Subcutaneous abdominal adipose tissue (tissue), 5 donors: ENCODE measurements around the gene TAAR1.
"Not testable (repeated sequence)": the region's sequence is repeated elsewhere in the genome, so short reads cannot be mapped to it uniquely, and the experiment has no call there.

Experiments used
- H3K27ac ChIP-seq: one replicate; pipeline ENCODE4 v1.7.0; 2013; ENCODE audit warnings: low read depth, mild to moderate bottlenecking, inconsistent platforms, low read length, moderate library complexity
- H3K27me3 ChIP-seq, 5 donors: one replicate each; pipeline ENCODE4 v1.7.0; 2013; ENCODE audit warnings: low read length in 5 of 5, inconsistent platforms in 1 of 5; ENCODE audit not compliant: control insufficient read depth in 5 of 5, insufficient read depth in 4 of 5
- H3K36me3 ChIP-seq, 5 donors: one replicate each; pipeline ENCODE4 v1.7.0; 2013; ENCODE audit warnings: low read length in 5 of 5; ENCODE audit not compliant: control insufficient read depth in 5 of 5, insufficient read depth in 5 of 5
- H3K4me1 ChIP-seq, 5 donors: one replicate each; pipeline ENCODE4 v1.7.0; 2013; ENCODE audit warnings: low read length in 5 of 5, mild to moderate bottlenecking in 3 of 5, moderate library complexity in 1 of 5; ENCODE audit not compliant: control insufficient read depth in 5 of 5, insufficient read depth in 5 of 5
- H3K4me3 ChIP-seq, 5 donors: one replicate each; pipeline ENCODE4 v1.7.0; 2013; ENCODE audit warnings: low read length in 5 of 5, low read depth in 1 of 5
- H3K9ac ChIP-seq, 5 donors: one replicate each; pipeline ENCODE4 v1.7.0; 2013; ENCODE audit warnings: low read length in 5 of 5, mild to moderate bottlenecking in 4 of 5, moderate library complexity in 3 of 5
- H3K9me3 ChIP-seq, 5 donors: one replicate each; pipeline ENCODE4 v1.7.0; 2013; ENCODE audit warnings: low read length in 5 of 5; ENCODE audit not compliant: control insufficient read depth in 5 of 5
- donor health status: healthy.
- donor health status: healthy.
- donor health status: healthy.
- donor health status: healthy.
- donor health status: healthy.

Gene TAAR1

DNA sequence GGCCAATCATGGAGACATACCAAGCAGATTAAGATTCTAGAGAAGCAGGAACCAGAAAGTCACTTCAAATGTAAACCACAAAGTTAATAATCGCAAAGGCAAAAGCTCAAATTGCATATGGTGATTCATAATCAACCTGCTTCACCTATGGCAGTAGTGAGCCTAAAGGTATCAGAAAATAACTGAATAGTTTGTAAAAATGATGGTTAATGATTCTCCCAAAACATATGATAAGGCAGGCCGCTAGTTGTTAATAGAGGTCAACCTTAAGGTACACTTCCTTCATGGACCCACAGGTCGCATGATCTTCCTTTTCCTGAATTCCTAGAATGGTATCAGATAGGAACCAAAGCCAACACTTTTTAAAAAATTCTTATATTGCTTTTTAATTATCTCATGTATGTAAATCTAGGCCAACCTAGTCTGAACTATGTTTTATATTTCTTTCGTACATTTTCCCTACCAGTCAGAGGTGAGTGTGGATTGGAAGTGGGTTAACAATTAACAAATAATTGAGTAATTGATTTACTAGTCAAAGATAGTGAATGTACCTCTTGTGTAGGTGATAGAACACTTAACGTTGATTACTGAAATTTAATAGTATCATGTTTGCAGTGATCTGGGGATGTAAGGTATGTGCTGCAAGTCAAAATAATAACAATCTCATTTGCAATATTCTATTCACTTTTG, 51.3 kb downstream of the TAAR1 start:
- Histone ChIP-seq H3K27me3 (peaks cover 0 to 4% (median 0%) of the 10 kb centered on the region in 5 donors), H3K9me3 (peaks cover 0 to 2% (median 0%) of the 10 kb centered on the region in 5 donors), H3K36me3 (no peaks in the 10 kb centered on the region), H3K4me1 (peaks cover 0 to 8% (median 3%) of the 10 kb centered on the region in 5 donors), H3K9ac (no peak overlapping the region), H3K4me3 (no peak overlapping the region), H3K27ac (no peak overlapping the region)

DNA sequence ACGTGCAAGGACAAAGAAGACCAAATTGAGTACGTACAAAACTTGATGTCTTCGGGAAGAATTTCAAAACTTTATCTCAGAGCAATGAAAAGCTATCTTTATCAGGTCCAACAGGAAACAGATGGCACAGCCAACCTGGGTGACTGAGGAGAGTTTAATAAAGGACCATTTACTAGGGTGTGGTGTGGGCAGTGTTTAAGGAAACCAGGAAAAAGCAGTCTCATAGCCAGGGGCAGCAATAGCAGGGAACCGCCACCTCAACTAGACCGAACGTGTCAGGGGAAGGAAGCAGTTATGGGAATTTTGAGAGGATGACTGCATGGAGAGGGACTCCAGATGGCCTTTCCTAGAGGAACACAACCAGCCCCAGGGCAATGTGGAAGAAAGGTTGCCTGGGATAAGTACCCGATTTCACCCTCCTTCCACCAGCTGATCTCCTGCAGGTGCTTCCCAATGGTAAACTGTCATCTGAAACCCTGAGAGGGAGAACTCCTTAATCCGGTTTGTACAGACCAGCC, 54.3 kb downstream of the TAAR1 start:
- H3K27ac ChIP-seq = no peak overlapping the region
- H3K9me3 ChIP-seq = peaks cover 0 to 2% (median 0%) of the 10 kb centered on the region in 5 donors
- H3K4me3 ChIP-seq = no peak overlapping the region
- no peak overlapping the region for H3K9ac ChIP-seq
- no peaks in the 10 kb centered on the region for H3K36me3 ChIP-seq
- peaks cover 0 to 2% (median under 1%) of the 10 kb centered on the region in 5 donors for H3K4me1 ChIP-seq
- H3K27me3 ChIP-seq = peaks cover 0 to 4% (median 0%) of the 10 kb centered on the region in 5 donors

DNA sequence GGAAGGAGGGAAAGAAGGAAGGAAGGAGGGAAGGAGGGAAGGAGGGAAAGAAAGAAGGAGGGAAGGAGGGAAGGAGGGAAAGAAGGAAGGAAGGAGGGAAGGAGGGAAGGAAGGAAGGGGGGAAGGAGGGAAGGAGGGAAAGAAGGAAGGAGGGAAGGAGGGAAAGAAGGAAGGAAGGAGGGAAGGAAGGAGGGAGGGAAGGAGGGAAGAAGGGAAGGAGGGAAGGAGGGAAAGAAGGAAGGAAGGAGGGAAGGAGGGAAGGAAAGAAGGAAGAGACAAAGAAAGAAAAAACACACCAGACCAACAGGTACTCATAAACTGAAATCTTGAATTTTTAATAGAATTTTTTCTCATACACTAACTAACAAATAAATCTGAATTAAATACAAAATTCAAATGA, 58.1 kb downstream of the TAAR1 start:
- H3K27ac ChIP-seq, H3K9ac ChIP-seq, H3K36me3 ChIP-seq: not testable (repeated sequence)

DNA sequence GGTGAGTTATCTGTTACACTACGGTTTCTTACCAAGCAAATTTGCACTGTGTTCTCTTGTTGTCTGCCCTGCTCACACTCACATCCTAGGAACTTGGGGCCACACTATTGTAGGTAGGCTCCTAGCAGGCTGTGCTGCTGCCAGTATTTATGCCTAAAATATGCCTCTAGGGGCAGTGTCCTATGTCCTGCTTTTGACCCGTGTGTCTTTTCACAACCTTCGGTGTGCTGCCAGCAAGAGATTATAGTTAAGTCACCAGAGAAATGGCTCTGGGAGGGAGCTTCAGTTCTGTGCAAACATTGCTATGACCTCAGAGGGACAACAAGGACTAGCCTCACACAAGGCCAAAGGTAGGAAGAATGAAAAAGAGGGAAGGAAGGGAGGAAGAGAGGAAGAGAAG, 60.5 kb downstream of the TAAR1 start:
- Histone ChIP-seq H3K4me1 (peaks cover 0 to 6% (median 0%) of the 10 kb centered on the region in 5 donors), H3K9ac (no peak overlapping the region), H3K9me3 (peaks cover 0 to 2% (median 0%) of the 10 kb centered on the region in 5 donors), H3K36me3 (no peaks in the 10 kb centered on the region), H3K27ac (no peak overlapping the region), H3K4me3 (no peak overlapping the region), H3K27me3 (no peaks in the 10 kb centered on the region)

More for the DNA sequence above, 58.1 kb downstream of the TAAR1 start:
- not testable (repeated sequence) for H3K27me3 ChIP-seq, H3K4me1 ChIP-seq, H3K4me3 ChIP-seq, H3K9me3 ChIP-seq

DNA sequence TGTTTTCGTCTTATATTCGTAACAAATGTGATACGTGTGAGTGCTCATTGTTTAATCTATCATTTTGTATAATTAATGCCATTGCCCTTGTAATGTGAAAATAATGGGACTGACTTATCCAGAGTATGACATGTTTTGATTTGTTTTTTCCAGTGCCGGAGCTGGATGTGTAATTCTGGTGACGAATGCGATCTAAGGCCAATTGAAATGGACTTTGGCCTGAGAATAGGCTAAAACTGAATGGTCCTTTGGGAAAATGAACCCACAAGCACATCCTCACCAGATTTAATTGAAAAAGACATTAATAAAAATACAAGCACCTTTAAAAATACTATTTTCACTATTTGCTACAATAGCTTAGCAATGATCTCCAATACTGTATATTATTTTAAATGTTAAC, 62.8 kb downstream of the TAAR1 start:
- Histone ChIP-seq H3K27ac (no peak overlapping the region), H3K4me1 (peaks cover 0 to 6% (median 0%) of the 10 kb centered on the region in 5 donors)

More for the DNA sequence above, 62.8 kb downstream of the TAAR1 start:
- Histone ChIP-seq H3K36me3 (no peaks in the 10 kb centered on the region), H3K9me3 (peaks cover 0 to 2% (median 0%) of the 10 kb centered on the region in 5 donors), H3K4me3 (no peak overlapping the region), H3K9ac (no peak overlapping the region), H3K27me3 (no peaks in the 10 kb centered on the region)
